K562 (cell line): ENCODE results near the gene CAPRIN1.

Experiments used
- E2F4 ChIP-seq: sonication (generic); formaldehyde crosslinking; IDR thresholded peaks from 2 replicates; pipeline ENCODE4 v1.8.0; 2022; ENCODE audit warnings: mild to moderate bottlenecking, low read depth, missing genetic modification reagents
- EGR1 ChIP-seq: fragments of 450-650 bp; conservative IDR thresholded peaks from 2 replicates; pipeline ENCODE4 v1.6.1; 2017; ENCODE audit warnings: mild to moderate bottlenecking
- EZH2 ChIP-seq: IDR thresholded peaks from 2 replicates; pipeline ENCODE4 v1.6.1; 2012; ENCODE audit warnings: low read depth, mild to moderate bottlenecking, inconsistent platforms, low read length, borderline replicate concordance
- HDAC2 ChIP-seq: fragments of 450-650 bp; IDR thresholded peaks from 2 replicates; pipeline ENCODE4 v1.6.1; 2016; ENCODE audit warnings: mild to moderate bottlenecking
- L3MBTL2 ChIP-seq: fragments of 450-650 bp; IDR thresholded peaks from 2 replicates; pipeline ENCODE4 v1.6.1; 2016; ENCODE audit warnings: mild to moderate bottlenecking, moderate library complexity
- MXI1 ChIP-seq: IDR thresholded peaks from 2 replicates; pipeline ENCODE4 v1.6.1; 2011; ENCODE audit warnings: low read depth, mild to moderate bottlenecking, improper control_type of control experiment, low read length
- MYC ChIP-seq, 2 experiments: fragments of 250-450 bp in 1 of 2; sonication (Bioruptor Pico) in 1 of 2; IDR thresholded peaks; 2 replicates each; pipeline versions ENCODE4 v1.5.1 to v1.6.1; 2012 to 2021; ENCODE audit warnings: low read depth in 2 of 2, borderline replicate concordance in 1 of 2, improper control_type of control experiment in 1 of 2, low read length in 1 of 2, mild to moderate bottlenecking in 1 of 2, moderate library complexity in 1 of 2
- RERE ChIP-seq: sonication (generic); formaldehyde crosslinking; IDR thresholded peaks from 2 replicates; pipeline ENCODE4 v1.8.0; 2023; ENCODE audit warnings: missing genetic modification reagents, mild to moderate bottlenecking, borderline replicate concordance
- TFAP4 ChIP-seq: sonication (generic); formaldehyde crosslinking; IDR thresholded peaks from 2 replicates; pipeline ENCODE4 v1.8.0; 2022; ENCODE audit warnings: missing genetic modification reagents, mild to moderate bottlenecking, moderate library complexity, borderline replicate concordance
- TSHZ1 ChIP-seq: fragments of 250-450 bp; sonication (Bioruptor Pico); IDR thresholded peaks from 2 replicates; pipeline ENCODE4 v1.4.0; 2020; ENCODE audit warnings: mild to moderate bottlenecking, moderate library complexity
- YY1 ChIP-seq, 3 experiments: IDR thresholded peaks; 2 replicates each; pipeline ENCODE4 v1.6.1; 2011; ENCODE audit warnings: low read length in 2 of 3, mild to moderate bottlenecking in 2 of 3, moderate library complexity in 2 of 3, borderline replicate concordance in 1 of 3, control low read depth in 1 of 3, low read depth in 1 of 3; ENCODE audit not compliant: insufficient read depth in 3 of 3, insufficient replicate concordance in 2 of 3, control insufficient read depth in 1 of 3, insufficient read length in 1 of 3; ENCODE audit errors: extremely low read depth in 1 of 3
- ZNF3 ChIP-seq: fragments of 250-450 bp; sonication (Bioruptor Pico); IDR thresholded peaks from 2 replicates; pipeline ENCODE4 v1.5.0; 2021; ENCODE audit warnings: mild to moderate bottlenecking, moderate library complexity
- TF ChIP-seq, protein P1 (sequence below): fragments of 200-400 bp; formaldehyde crosslinking; IDR thresholded peaks from 2 replicates; pipeline ENCODE4 v1.6.1; 2017; ENCODE audit warnings: mild to moderate bottlenecking, low read depth, low read length, moderate library complexity

DNA sequence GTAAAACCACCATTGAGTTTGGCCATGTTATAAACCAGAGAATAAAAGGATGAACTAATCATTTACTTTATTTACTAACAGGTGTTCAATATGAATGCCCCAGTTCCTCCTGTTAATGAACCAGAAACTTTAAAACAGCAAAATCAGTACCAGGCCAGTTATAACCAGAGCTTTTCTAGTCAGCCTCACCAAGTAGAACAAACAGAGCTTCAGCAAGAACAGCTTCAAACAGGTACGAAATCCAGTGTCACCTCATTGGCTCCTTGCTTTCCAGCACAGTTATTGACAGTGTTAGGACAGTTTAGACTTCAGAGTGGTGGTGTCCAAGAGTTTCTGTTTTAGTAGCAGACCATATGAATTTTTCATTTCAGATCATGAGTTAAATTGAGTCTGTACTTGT lies 40.3 kb downstream of the CAPRIN1 start:
- TF ChIP-seq TFAP4 (CRISPR knock-in tag) (no peak), EGR1 (no peak), MXI1 (no peak), MYC (IDR thresholded peaks at IDR 0.05; ENCODE audit: low read depth, low read length) (no peak), MYC (CRISPR knock-in tag; IDR thresholded peaks at IDR 0.05; ENCODE audit: borderline replicate concordance, low read depth) (no peak), HDAC2 (no peak), TSHZ1 (CRISPR knock-in tag) (no peak), ZNF3 (CRISPR knock-in tag) (no peak), L3MBTL2 (no peak), YY1 (IDR thresholded peaks at IDR 0.05; ENCODE audit: borderline replicate concordance in 1 of 3, control insufficient read depth in 1 of 3, extremely low read depth in 1 of 3, insufficient read depth in 3 of 3, insufficient read length in 1 of 3, insufficient replicate concordance in 2 of 3, low read depth in 1 of 3, low read length in 2 of 3) (no peak), E2F4 (no peak), RERE (CRISPR knock-in tag) (no peak), EZH2 (no peak)
- TF ChIP-seq, protein P1, sequence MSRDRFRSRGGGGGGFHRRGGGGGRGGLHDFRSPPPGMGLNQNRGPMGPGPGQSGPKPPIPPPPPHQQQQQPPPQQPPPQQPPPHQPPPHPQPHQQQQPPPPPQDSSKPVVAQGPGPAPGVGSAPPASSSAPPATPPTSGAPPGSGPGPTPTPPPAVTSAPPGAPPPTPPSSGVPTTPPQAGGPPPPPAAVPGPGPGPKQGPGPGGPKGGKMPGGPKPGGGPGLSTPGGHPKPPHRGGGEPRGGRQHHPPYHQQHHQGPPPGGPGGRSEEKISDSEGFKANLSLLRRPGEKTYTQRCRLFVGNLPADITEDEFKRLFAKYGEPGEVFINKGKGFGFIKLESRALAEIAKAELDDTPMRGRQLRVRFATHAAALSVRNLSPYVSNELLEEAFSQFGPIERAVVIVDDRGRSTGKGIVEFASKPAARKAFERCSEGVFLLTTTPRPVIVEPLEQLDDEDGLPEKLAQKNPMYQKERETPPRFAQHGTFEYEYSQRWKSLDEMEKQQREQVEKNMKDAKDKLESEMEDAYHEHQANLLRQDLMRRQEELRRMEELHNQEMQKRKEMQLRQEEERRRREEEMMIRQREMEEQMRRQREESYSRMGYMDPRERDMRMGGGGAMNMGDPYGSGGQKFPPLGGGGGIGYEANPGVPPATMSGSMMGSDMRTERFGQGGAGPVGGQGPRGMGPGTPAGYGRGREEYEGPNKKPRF, result no peak
